GM18508 (cell line): ENCODE measurements around the gene TCEANC2.
"Not testable (repeated sequence)": the region's sequence is repeated elsewhere in the genome, so short reads cannot be mapped to it uniquely, and the experiment has no call there.

ENCODE experiments used
- ATAC-seq: cut with Tn5 transposase; IDR thresholded peaks from one replicate; pipeline ENCODE4 v1.9.1; 2021; ENCODE audit warnings: moderate number of reproducible peaks; ENCODE audit not compliant: insufficient read depth, unreplicated experiment

TCEANC2 gene

DNA sequence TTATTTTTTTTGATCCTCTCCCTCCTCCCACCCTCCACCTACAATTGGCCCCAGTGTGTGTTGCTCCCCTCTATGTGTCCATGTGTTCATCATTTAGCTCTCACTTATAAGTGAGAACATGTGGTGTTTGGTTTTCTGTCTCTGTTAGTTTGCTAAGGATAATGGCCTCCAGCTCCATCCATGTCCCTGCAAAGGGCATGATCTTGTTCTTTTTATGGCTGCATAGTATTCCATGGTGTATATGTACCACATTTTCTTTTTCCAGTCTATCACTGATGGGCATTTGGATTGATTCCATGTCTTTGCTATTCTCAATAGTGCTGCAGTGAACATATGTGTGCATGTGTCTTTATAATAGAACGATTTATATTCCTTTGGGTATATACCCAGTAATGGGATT is 28.6 kb upstream of the TCEANC2 start:
- ATAC-seq = not testable (repeated sequence)

DNA sequence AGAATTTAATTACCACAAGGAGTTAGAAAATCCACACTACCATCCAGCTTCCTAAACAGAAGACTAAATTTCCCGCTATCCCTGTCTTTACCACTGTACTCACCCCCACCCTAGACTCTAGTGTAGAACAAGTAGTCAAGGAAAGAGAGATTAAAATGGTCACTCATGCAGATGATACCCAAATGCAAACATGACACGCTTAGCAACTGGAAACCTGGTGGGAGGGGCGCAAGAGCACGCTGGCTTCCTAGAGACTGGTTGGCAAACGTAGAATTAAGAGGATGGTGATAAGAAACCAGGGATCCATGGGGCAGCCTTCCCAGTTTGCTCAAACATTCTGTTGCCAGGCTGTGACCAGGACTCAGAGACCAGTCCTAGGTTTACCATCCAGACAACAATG is 25.6 kb upstream of the TCEANC2 start:
- ATAC-seq = no peak

DNA sequence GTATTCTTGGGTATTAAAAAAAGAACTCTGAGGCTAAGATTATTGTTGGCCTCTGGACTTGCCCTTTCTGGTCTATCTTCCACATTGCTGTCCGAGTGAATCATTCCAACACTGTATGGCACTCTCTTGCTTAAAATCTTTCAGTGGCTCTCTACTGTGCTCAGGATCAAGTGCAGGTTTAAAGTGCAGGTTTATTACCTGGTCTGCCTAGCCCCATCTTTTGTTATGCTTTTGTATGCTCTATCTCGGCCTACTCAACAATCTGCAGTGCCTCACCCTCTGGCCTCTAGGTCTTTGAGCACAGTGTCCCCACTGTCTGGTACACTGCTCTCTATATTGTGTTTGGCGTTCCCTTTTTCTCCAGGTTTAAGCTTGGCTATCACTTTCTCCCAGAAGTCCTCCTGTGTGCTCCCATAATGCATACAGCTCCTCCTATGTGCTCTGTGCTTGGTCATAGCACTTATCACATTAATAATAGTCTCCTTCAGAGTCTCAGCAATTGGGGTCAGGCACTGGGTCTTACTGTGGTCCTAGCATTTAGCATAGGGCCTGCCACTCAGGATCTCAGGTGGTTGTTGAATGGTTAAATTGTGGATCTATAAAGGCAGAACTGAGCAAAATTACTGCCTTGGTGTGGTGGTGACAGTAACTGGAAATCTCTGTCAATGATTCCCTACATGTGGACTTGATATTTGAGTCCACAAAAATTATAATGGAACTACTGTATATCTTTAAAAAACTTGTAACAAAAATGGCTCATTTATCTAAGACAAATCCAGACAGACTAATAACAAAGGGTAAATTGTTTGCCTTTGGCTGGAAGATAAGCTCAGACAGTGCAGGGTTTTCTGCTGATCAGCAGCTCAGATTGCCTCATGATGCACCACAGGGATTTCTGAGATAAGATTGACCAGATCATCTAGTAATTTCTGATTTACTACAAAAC is 24.8 kb upstream of the TCEANC2 start:
- ATAC-seq = no peak

DNA sequence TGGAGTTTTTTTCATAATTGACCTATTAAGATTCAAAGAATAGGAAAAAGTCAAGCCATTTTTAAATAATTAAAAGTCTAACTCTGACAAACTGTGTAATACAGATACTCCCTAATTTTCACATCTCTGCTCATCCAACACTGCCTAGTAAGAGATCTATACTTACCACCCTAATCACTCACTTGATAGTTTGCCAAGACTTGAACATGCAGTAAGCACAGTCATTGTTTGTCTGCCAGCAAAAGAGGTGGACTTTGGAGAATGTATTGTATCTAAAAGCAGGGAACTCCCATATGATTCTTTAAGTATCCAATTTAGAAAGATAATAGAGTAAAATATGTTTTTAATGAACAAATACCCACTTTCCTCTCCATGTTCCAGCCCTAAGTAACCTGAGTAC is 15.9 kb upstream of the TCEANC2 start:
- no peak for ATAC-seq

DNA sequence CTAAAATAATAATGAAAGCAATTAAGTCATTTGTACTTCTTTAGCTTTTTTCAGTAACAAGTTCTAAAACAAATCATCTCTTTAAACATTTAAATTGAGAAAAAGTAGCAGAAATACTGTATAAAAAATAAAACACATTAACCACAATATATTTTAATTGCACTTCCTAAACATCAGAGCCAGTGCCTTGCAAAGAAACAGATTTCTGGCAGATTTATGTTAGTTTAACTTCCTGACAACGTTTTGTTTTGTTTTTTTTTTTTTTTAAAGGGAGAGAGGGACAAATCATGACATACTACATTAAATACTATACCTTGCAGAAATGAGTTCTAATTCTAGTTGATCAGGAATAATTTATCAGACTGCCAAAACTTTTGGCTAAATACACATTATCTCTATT is 11.6 kb upstream of the TCEANC2 start:
- no peak for ATAC-seq

DNA sequence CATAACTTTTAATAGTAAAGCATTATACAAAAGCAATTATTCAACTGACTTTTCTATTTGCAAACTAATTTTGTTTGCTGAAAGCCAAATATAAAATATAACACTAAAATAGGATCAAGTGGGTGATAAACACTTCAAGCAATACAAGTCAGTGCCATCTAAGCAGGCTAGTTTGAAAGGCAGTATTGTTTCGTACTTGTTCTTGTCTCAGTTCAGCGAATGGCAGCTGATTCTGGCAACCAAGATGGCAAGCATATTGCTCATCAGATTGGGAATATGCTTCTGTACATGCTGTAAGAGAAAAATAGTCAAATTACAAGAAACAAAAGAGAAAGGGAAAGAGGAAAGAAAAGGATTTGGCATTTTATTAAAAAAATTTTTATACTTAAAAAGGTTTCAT is 7.9 kb upstream of the TCEANC2 start:
- ATAC-seq = no peak

DNA sequence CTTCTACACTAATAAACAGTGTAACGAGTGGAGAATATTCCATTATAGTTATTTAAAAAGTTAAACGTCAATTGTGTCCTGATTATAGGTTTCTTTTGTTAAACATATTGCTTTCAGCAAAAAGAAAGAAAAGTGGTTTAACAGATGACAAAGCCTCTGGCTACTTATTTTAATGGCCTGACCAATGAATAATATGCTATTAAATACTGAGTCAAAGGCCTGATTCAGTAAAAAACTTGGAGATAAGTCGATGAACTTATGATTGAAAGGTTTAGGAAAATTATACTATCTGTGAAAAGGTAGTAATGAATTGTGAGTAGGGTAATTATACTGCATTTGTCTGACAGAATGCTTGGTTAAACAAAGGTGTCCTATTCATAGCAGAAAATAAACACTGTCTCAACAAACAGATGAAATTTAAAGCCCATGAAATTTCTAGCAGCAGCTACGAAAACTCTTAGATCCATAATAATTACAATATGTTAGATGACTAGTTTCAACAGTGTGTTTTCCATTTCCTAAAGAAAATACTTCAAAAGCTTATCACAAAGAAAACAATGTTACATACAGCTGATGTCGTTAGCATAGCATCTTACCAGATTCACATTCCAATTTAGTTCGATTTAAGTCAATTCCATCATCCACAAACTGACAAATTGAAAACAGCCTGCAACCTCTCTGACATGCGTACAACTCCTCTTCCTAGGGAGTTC is 6.6 kb upstream of the TCEANC2 start:
- no peak for ATAC-seq

DNA sequence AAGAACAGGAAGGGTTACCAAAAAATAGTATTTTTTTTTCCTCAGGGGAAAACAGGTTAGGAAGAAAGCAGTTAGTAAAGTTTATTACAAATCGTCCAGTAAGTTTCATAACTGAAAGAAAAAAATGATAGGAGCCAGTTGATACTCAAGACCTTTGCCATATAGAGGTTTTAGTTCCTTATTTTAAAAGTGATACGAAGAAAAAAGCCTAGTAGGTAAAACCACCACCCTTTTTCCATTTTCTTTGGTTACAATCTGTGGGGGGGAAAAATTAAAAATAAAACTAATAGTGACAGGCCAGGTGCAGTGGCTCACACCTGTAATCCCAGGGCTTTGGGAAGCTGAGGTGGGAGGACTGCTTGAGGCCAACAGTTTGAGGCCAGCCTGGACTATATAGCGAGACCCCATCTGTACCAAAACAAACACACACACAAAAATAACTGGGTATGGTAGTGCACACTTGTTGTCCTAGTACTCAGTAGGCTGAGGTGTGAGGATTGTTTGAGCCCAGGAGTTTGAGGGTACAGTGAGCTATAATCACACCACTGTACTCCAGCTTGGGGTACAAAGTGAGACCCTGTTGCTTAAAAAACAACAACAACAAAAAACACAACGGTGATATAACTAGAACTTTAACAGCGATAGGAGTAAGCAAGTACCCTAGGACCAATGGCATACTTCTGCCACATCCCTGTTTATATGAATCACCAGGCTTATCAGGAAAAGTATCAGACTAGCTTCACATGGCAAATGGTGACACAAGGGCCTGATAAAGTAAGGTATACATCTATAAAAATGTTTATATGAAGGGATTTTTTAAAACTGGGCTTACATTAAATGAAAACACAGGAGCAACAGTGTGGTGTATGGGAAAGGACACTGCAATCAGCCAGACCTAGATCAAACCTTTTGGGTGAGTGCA is 5.8 kb upstream of the TCEANC2 start:
- ATAC-seq = no peak

DNA sequence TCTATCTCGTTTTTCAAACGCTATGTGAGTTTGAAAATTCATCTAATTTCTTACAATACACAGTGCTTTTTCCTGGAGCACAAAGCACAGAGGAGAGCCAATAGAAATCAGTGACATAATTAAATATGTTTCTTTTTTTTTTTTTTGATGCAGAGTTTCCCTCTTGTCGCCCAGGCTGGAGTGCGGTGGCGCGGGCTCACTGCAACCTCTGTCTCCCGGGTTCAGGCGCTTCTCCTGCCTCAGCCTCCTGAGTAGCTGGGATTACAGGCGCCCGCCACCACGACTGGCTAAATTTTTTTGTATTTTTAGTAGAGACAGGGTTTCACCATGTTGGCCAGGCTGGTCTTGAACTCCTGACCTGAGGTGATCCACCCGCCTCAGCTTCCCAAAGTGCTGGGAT is 3.0 kb upstream of the TCEANC2 start:
- ATAC-seq = not testable (repeated sequence)

DNA sequence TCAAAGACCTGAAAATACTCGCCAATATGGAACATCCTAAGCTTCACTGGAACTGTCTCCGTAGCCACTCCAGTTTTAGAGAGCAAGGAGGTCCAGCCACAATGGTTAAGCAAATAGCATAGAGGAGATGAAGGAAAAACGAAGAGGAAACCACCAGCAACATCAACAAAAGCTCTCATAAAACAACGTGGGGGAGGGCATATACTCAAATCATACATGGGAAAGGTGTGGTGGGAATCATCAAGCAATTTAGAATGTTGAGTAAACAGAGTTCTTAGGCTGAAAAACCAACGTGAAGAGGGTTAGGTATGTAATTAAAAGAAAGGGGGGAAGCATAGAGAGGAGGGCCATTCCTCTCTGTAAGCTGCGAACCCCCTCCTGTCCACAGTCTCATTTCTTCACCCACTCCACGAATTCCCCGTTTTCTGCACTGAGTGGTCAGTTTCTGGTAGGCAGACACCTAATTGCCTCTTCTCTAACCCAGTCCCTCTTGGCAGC is 1.4 kb upstream of the TCEANC2 start:
- ATAC-seq = no peak

DNA sequence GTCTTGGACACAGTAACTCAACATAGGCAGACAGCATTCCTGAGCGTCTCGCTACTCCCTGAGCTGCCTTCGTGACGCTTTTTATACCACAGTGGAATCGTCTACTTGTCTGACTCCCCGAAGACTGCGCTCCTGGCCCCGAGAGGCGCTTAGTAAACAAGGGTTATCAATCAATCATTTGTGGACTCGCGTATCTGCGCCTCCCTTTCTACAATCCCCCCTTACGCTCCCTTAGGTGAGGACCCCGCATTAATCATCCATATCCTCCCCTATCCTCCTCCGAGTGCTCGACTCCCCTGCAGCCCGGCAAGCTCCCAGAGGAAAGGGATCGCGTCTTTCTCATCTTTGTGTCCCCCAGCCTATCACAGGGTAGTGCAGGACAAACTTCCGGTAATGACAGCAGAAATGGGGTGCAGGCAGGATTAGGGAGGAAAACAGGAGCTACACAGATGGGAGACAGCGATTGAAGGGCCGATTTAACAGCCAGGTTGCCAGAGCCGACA is 926 bp upstream of the TCEANC2 start:
- peak; percentile 14 for ATAC-seq

DNA sequence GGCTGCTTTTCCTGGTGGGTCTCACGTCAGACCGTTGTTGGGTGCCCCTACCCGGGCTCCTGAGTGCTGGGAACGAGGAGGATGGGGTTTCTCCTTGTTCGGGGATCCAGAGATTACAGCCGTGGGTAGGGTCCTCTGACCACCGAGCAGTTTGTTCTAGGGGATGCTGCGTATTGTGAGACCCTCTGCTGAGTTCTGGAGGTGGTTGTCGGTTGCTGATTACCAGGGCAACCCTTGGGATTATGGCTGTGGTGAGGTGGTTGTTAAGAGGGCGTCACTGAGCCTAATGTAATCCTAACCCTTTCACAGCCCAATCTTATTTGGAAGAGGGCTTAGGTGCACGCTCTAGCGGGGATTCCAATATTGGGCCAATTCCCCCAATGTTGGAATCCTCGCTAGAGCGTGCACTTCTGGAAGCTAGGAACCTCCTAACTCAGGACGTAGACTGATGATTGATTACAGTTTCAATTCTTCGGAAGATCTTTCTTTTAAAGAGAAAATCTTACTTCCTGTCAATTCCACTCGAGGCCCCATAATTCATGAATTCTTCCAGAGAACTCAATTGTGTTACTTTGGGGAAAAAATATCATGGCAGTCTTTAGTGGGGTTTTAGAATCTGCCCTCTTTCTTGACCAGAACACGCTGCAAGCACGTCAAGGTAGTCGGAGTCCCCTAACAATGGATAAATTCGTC is 483 bp downstream of the TCEANC2 start:
- ATAC-seq = no peak

DNA sequence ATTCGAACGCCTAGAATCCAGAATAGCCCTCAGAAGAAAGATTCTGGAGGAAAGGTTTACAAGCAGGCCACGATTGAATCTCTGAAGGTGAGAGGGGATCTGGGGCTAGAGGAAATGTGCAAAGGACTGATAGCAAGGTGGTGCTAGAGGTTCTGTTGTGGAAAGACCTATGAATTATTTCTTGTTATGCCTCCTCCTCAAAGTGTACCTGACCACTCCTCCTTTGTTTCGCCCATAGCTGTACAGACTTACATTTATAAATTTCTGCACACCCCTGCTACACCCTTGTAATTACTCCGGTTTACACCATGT is 986 bp downstream of the TCEANC2 start:
- ATAC-seq = no peak

DNA sequence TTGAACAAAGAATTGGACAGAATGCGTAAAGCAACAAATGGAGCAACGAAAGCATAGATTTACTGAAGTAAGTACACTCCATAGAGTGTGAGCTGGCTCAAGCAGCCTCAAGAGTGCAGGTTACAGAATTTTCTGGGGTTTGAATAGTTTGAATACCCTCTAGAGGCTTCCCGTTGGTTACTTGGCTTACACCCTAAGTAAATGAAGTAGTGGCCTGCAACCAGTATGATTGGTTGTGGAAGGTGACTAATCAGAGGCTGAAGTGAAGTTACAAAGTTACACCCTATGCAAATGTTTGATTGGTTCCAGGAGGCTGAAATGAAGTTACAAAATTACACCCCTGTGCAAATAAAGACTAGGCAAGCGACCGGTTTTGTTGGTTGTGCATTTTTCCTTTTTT is 10.9 kb downstream of the TCEANC2 start:
- ATAC-seq = no peak

DNA sequence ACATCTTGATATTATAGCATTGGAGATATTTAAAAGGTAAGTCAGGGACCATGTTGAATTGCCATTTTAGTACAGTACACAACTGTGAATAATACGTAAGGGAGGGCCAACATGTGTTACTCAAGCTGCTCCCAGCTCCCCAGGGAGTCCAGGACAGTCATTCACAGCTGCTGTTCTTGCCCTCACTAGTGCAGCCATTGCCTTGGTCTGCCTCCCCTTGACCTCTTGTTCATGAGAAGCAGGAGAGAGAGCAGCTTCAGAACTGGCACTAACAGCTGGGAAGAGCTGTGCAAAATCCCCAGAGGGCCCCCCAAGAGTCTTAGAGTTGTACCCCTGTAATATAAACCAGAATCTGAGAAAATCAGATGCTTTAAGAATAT is 16.4 kb downstream of the TCEANC2 start:
- no peak for ATAC-seq

DNA sequence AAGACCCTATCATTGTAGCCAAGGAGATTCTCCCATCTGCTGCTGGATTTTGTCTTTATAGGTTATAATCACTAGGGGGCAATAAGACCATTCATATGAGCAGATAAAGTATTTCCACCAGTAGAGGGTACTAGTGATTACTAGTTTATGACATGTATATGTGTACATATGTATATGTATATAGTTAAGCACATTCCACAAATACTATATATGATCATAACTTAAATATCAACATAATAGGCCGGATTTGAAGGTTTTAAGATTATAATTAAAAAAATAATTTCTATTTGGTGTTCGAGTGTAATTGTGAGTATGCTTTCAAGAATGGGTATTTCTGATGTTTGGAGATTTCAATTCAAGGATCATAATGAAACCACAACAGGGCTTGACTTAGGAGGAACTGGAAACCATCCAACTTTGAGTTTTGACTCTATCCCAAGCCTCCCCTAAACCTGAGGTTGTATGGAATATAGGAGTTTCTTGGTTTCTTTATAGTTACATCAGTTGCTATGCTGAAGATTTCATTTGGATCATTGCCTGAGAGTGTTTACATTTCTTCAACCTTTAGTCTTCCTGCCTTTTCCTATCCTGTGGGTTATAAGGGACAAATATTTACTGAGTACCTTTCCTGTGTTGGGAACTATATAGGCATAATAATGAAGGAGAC is 16.9 kb downstream of the TCEANC2 start:
- no peak for ATAC-seq

DNA sequence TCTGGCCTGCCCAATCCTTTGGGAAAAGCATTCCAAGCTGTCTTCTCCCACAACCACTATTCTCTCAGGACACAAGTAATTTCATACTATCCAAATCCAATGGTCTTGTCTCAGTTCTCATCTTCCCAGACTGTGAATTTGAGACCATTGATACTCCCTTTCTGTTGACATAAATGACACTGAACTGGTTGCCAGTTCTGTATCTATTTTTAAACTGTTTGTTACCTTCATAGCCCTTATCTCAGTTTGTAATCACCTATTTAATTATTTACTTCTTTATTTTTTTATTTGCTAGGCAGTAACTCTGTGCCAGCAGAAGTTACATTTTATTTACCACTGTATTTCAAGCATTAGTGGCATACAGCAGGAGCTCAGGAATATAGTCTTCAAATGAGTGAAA is 24.0 kb downstream of the TCEANC2 start:
- ATAC-seq = no peak

DNA sequence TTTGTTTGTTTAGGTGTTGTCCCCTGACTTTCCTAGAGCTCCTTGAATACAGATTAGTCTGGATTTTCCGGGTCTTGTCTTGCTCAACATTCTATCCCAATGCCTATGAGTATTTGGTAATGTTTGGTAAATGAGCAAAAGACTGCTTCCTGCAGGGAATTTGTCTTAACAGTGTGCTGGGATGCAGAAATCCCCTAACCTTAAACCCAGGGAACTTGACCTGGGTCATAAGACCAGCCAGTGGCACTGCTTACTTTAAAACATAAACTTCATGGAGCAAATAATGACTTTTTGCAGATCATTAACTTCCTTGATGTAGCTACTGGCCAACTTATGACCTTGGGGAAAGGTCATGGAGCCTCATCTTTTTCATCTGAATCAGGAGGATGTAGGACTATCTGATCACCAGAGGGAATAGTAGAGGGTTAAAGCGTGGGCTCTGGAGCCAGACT is 27.2 kb downstream of the TCEANC2 start:
- ATAC-seq = no peak
